Esophagus muscularis mucosa (tissue), 3 donors: ENCODE measurements around the gene IQCE.

Experiments
- POLR2AphosphoS5 ChIP-seq, 2 donors: sonication (generic); formaldehyde crosslinking; IDR thresholded peaks; one replicate each; pipeline ENCODE4 v1.6.1; 2017; ENCODE audit warnings: antibody characterized with exemption in 2 of 2
- TF ChIP-seq, protein P1 (sequence below), 3 experiments: fragments of 200-600 bp in 2 of 3; fragments of 450-650 bp in 1 of 3; sonication (generic) in 2 of 3; IDR thresholded peaks; one replicate each; pipeline ENCODE4 v1.5.1; 2017 to 2019; ENCODE audit warnings: antibody characterized with exemption in 3 of 3, mild to moderate bottlenecking in 2 of 3, moderate library complexity in 1 of 3

DNA sequence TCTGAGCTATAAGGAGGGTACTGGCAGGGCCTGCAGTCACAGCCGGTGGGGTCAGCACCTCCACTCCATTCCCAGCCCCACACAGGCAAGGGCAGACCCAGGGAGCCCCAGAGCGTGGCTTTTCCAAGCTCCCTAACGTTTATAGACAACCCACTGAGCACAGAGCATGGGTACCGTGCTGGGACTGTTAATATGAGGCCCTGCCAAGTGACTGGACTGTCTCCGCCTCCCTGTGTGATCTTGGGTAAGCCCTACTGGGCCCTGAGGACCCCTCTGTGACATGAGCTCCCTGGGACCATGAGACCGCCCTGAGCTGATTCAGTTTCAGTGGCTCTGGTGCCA is 85.4 kb downstream of the IQCE start:
- TF ChIP-seq, protein P1, sequence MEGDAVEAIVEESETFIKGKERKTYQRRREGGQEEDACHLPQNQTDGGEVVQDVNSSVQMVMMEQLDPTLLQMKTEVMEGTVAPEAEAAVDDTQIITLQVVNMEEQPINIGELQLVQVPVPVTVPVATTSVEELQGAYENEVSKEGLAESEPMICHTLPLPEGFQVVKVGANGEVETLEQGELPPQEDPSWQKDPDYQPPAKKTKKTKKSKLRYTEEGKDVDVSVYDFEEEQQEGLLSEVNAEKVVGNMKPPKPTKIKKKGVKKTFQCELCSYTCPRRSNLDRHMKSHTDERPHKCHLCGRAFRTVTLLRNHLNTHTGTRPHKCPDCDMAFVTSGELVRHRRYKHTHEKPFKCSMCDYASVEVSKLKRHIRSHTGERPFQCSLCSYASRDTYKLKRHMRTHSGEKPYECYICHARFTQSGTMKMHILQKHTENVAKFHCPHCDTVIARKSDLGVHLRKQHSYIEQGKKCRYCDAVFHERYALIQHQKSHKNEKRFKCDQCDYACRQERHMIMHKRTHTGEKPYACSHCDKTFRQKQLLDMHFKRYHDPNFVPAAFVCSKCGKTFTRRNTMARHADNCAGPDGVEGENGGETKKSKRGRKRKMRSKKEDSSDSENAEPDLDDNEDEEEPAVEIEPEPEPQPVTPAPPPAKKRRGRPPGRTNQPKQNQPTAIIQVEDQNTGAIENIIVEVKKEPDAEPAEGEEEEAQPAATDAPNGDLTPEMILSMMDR (IDR thresholded peaks at IDR 0.05), result no peak
- no peak for TF ChIP-seq POLR2AphosphoS5 (IDR thresholded peaks at IDR 0.05)
